Measurements from ENCODE around the gene ISG15.

- no peak for TF ChIP-seq CTCF (IDR thresholded peaks at IDR 0.05 in 2 of 3, conservative IDR thresholded peaks at IDR 0.05 in 1 of 3; ENCODE audit: borderline replicate concordance in 1 of 3, insufficient read depth in 1 of 3, low read depth in 2 of 3, low read length in 2 of 3)
- TF ChIP-seq POLR2AphosphoS5 (IDR thresholded peaks at IDR 0.05; ENCODE audit: low read depth, low read length) = no peak
- TF ChIP-seq MAX (IDR thresholded peaks at IDR 0.05) = no peak
- TF ChIP-seq ATF3 (IDR thresholded peaks at IDR 0.05) = no peak
- TF ChIP-seq EZH2 (IDR thresholded peaks at IDR 0.05) = no peak
- no peak for TF ChIP-seq RAD21 (IDR thresholded peaks at IDR 0.05; ENCODE audit: low read depth)
- no peak for TF ChIP-seq CEBPB (IDR thresholded peaks at IDR 0.05; ENCODE audit: low read depth)
- no peak for TF ChIP-seq EZH2phosphoT487 (IDR thresholded peaks at IDR 0.05; ENCODE audit: borderline replicate concordance)
These were observed 24.4 kb downstream of the ISG15 start for GRCh38 chr1:1037366-1038327.
